Glutamatergic neuron (in vitro differentiated cells): Measurements from ENCODE around the gene YIF1B. TPM values are rescaled to one million over a fixed set of nuclear protein-coding genes. Genes with fewer than 3 reads are reported as not detected.

Experiments
- DNase-seq: peaks from one replicate; pipeline ENCODE4 v3.0.0; 2022
- H3K27ac Mint-ChIP-seq: one replicate; pipeline ENCODE4 v1.8.0; 2020; ENCODE audit warnings: mild to moderate bottlenecking, mixed read lengths, inconsistent platforms; ENCODE audit not compliant: unreplicated experiment
- H3K27me3 Mint-ChIP-seq: one replicate; pipeline ENCODE4 v1.8.0; 2020; ENCODE audit warnings: mild to moderate bottlenecking, moderate library complexity, mixed read lengths, inconsistent platforms; ENCODE audit not compliant: unreplicated experiment
- H3K36me3 Mint-ChIP-seq: one replicate; pipeline ENCODE4 v1.8.0; 2020; ENCODE audit warnings: mild to moderate bottlenecking, mixed read lengths, inconsistent platforms; ENCODE audit not compliant: unreplicated experiment
- H3K4me1 Mint-ChIP-seq: one replicate; pipeline ENCODE4 v1.8.0; 2020; ENCODE audit warnings: mild to moderate bottlenecking, low read depth, mixed read lengths, inconsistent platforms; ENCODE audit not compliant: unreplicated experiment
- H3K4me3 Mint-ChIP-seq: one replicate; pipeline ENCODE4 v1.8.0; 2020; ENCODE audit warnings: mild to moderate bottlenecking, mixed read lengths, inconsistent platforms; ENCODE audit not compliant: unreplicated experiment
- H3K9me3 Mint-ChIP-seq: one replicate; pipeline ENCODE4 v1.8.0; 2020; ENCODE audit warnings: mild to moderate bottlenecking, moderate library complexity, mixed read lengths, inconsistent platforms; ENCODE audit not compliant: unreplicated experiment
- total RNA-seq: library from RNA; stranded (reverse); fragmentation: NEBNext Ultra II Directional; extraction: Animal tissue kit (Norgen Biotek cat#: 25700); gene quantifications from one replicate; pipeline ENCODE4 v1.2.1, GENCODE V29; 2021; ENCODE audit not compliant: unreplicated experiment
- TF ChIP-seq, protein P1 (sequence below): fragments of 200-600 bp; sonication (generic); IDR thresholded peaks from one replicate; pipeline ENCODE4 v1.5.0; 2021; ENCODE audit not compliant: partially characterized antibody, unreplicated experiment

Gene YIF1B
- total RNA-seq, 1 donor from 2014 or later: 101 TPM

DNA sequence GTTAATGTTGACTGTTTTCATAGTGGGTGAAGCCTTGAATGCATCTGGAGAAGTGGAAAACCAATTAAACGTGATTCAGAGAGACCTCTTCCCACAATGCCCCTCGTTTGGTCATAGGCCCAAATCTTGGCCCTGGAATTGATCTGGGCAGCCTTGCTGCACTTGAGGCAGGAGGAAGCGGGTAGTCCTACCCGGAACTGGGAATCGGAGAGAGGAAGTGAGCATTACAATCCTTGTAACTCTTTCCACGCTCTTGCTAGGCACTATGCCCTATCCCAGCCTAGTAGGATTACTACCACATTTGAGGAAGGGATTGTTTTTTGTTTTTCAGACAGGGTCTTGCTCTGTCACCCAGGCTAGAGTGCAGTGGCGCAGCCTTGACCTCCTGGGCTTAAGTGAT is 7.5 kb upstream of the YIF1B start:
- TF ChIP-seq, protein P1, sequence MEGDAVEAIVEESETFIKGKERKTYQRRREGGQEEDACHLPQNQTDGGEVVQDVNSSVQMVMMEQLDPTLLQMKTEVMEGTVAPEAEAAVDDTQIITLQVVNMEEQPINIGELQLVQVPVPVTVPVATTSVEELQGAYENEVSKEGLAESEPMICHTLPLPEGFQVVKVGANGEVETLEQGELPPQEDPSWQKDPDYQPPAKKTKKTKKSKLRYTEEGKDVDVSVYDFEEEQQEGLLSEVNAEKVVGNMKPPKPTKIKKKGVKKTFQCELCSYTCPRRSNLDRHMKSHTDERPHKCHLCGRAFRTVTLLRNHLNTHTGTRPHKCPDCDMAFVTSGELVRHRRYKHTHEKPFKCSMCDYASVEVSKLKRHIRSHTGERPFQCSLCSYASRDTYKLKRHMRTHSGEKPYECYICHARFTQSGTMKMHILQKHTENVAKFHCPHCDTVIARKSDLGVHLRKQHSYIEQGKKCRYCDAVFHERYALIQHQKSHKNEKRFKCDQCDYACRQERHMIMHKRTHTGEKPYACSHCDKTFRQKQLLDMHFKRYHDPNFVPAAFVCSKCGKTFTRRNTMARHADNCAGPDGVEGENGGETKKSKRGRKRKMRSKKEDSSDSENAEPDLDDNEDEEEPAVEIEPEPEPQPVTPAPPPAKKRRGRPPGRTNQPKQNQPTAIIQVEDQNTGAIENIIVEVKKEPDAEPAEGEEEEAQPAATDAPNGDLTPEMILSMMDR: no peak
- Mint-ChIP-seq H3K27ac (no peak overlapping the region), H3K9me3 (peaks cover 8% of the 10 kb centered on the region), H3K36me3 (peaks cover 9% of the 10 kb centered on the region), H3K4me1 (no peaks in the 10 kb centered on the region), H3K27me3 (peaks cover 5% of the 10 kb centered on the region), H3K4me3 (no peak overlapping the region)
- DNase-seq: no peak

- Mint-ChIP-seq H3K27ac (no peak overlapping the region), H3K36me3 (peaks cover 4% of the 10 kb centered on the region), H3K4me1 (no peaks in the 10 kb centered on the region), H3K9me3 (peaks cover 5% of the 10 kb centered on the region), H3K27me3 (peaks cover 2% of the 10 kb centered on the region), H3K4me3 (no peak overlapping the region)
- TF ChIP-seq, protein P1: no peak
- no peak for DNase-seq
Measured at GRCh38 chr19:38321646-38322196, 6.0 kb upstream of the YIF1B start.

GRCh38 chr19:38320969-38321339 is 5.2 kb upstream of the YIF1B start:
- Mint-ChIP-seq H3K4me1 (no peaks in the 10 kb centered on the region), H3K4me3 (peak overlapping the region; percentile 30), H3K27me3 (peaks cover 6% of the 10 kb centered on the region), H3K27ac (peak overlapping the region; percentile 34), H3K36me3 (peaks cover 4% of the 10 kb centered on the region), H3K9me3 (peaks cover 5% of the 10 kb centered on the region)
- no peak for DNase-seq
- TF ChIP-seq, protein P1: no peak

DNA sequence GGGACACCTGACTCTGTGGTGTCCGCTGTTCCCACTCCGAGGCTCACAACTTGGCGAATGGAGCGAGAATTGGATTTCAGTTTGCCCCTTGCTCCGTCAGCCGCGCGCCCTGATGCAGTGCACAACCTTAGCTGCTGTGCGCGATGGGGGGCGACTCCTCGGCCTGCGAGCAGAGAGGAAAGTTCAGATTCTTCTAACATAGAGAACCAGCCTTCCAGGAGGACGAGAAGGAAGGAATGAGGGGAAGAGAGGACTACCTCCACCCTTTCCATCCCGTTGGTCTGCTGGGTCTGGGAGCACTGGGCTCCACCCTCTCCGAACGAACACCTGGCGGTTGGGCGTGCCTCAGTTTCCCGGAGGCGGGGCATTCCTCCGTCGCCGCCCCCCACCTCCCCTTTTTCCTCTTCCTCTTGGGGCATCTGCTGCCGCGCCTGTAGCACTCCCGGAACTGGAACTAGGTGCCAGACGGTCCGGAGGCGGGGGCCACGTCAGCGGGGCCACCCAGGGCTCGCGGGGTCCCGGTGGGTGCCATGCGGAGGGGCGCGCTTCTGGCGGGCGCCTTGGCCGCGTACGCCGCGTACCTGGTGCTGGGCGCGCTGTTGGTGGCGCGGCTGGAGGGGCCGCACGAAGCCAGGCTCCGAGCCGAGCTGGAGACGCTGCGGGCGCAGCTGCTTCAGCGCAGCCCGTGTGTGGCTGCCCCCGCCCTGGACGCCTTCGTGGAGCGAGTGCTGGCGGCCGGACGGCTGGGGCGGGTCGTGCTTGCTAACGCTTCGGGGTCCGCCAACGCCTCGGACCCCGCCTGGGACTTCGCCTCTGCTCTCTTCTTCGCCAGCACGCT is 3.9 kb upstream of the YIF1B start, which contains the start of gene KCNK6:
Gene KCNK6 (plus strand): TSS at position 425 of the 838 bp plus-strand sequence. CDS start 106 bp downstream, at position 531.
- H3K27ac Mint-ChIP-seq: no peak within 1 kb of the TSS
- peaks cover 4% of the 10 kb centered on the region for H3K36me3 Mint-ChIP-seq
- peak within 1 kb of the TSS; percentile 82 for H3K4me3 Mint-ChIP-seq
- H3K4me1 Mint-ChIP-seq: no peaks in the 10 kb centered on the region
- peak; percentile 59 for DNase-seq
- TF ChIP-seq, protein P1: no peak
- H3K9me3 Mint-ChIP-seq: peaks cover 7% of the 10 kb centered on the region
- H3K27me3 Mint-ChIP-seq: peaks cover 7% of the 10 kb centered on the region

DNA sequence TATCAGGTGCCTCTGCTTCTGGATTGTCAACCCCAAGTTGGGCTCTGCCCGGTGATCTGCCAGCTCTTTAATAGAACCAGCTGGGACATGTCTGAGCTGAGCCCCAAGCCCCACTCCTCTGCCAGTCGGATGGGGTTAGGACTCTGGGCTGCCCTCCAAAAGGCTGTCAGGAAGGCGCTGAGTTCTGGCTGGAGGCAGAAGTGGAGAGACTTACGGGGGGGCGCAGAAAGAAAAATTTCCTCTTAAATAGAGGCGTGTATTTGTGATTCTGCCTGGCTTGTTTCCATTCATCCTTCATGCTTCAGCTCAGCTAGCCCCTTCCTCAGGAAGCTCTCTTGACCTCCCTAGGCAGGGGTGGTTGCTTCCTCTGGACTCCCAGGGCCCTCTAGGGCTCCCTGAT is 2.9 kb upstream of the YIF1B start:
- Mint-ChIP-seq H3K27me3 (peaks cover 7% of the 10 kb centered on the region), H3K36me3 (peaks cover 4% of the 10 kb centered on the region)
- no peak for DNase-seq

More for the DNA sequence above, 2.9 kb upstream of the YIF1B start:
- no peak overlapping the region for H3K27ac Mint-ChIP-seq
- H3K9me3 Mint-ChIP-seq: peaks cover 7% of the 10 kb centered on the region
- TF ChIP-seq, protein P1: no peak
- no peak overlapping the region for H3K4me3 Mint-ChIP-seq
- H3K4me1 Mint-ChIP-seq: no peaks in the 10 kb centered on the region
